Activated B cell treated with CpG ODN at 0.5 μM for 24 hours (primary cell): Measurements from ENCODE around the gene SPATS2L. TPM values are rescaled to one million over a fixed set of nuclear protein-coding genes. Genes with fewer than 3 reads are reported as not detected.

Experiments used
- ATAC-seq: fragments of 200-7000 bp; cut with Tn5 transposase; one replicate; pipeline ENCODE4 v1.10.0; 2021; ENCODE audit warnings: low read depth, mild to moderate bottlenecking, moderate library complexity
- CTCF ChIA-PET: fragments of 350-600 bp; sonication (Branson Sonifier 250); formaldehyde crosslinking; loops from one replicate; lab custom pipeline; 2021; ENCODE audit warnings: antibody characterized with exemption; lab: Charles Lee
- POLR2A ChIA-PET: fragments of 350-600 bp; sonication (Branson Sonifier 250); formaldehyde crosslinking; loops from one replicate; lab custom pipeline; 2021; ENCODE audit warnings: antibody characterized with exemption; lab: Charles Lee
- DNase-seq: peaks from one replicate; pipeline ENCODE4 v3.0.0; 2022
- H3K27ac Mint-ChIP-seq: one replicate; pipeline ENCODE4 v1.8.0; 2020; ENCODE audit warnings: mixed read lengths
- H3K27me3 Mint-ChIP-seq: one replicate; pipeline ENCODE4 v1.8.0; 2021; ENCODE audit warnings: mixed read lengths
- H3K36me3 Mint-ChIP-seq: one replicate; pipeline ENCODE4 v1.8.0; 2021; ENCODE audit warnings: low read depth, mixed read lengths
- H3K4me1 Mint-ChIP-seq: one replicate; pipeline ENCODE4 v1.8.0; 2021; ENCODE audit warnings: mixed read lengths
- H3K4me3 Mint-ChIP-seq: one replicate; pipeline ENCODE4 v1.8.0; 2020; ENCODE audit warnings: mild to moderate bottlenecking, mixed read lengths
- H3K9me3 Mint-ChIP-seq: one replicate; pipeline ENCODE4 v1.8.0; 2020; ENCODE audit warnings: mixed read lengths
- CTCF ChIP-seq: fragments of 200-600 bp; IDR thresholded peaks from one replicate; pipeline ENCODE4 v1.8.0; 2022; ENCODE audit warnings: antibody characterized with exemption, mild to moderate bottlenecking
- intact Hi-C: fragments of 100-400 bp; cut with micrococcal nuclease; formaldehyde crosslinking; loops from one replicate; pipeline ENCODE4 v1.15.1; 2024
- total RNA-seq: library from RNA; stranded (reverse); gene quantifications from 2 replicates; pipeline ENCODE4 v1.2.3, GENCODE V29; 2022

Gene SPATS2L
- total RNA-seq, 1 donor from 2014 or later = 0.64 TPM

GRCh38 chr2:200364142-200364541 is 57.6 kb downstream of the SPATS2L start:
- Mint-ChIP-seq H3K27ac (no peak overlapping the region), H3K27me3 (peaks cover 9% of the 10 kb centered on the region), H3K4me3 (no peak overlapping the region), H3K4me1 (no peaks in the 10 kb centered on the region), H3K36me3 (no peaks in the 10 kb centered on the region), H3K9me3 (no peaks in the 10 kb centered on the region)
- no peak for TF ChIP-seq CTCF
- ChIA-PET POLR2A (interaction anchor here (0.9 kb wide), 1 partner anchor 9 kb away, joined by 3 read pairs; no protein-coding TSS in a partner anchor), CTCF (no interaction called here)
- DNase-seq = no peak
- intact Hi-C loops = no loop called here
- ATAC-seq = no peak

- TF ChIP-seq CTCF = no peak
- ATAC-seq (no peak), DNase-seq (no peak)
- no peak overlapping the region for H3K4me3 Mint-ChIP-seq
- H3K27ac Mint-ChIP-seq = no peak overlapping the region
- no peaks in the 10 kb centered on the region for H3K9me3 Mint-ChIP-seq
- H3K4me1 Mint-ChIP-seq = no peaks in the 10 kb centered on the region
- ChIA-PET CTCF (no interaction called here), POLR2A (no interaction called here)
- peaks cover 9% of the 10 kb centered on the region for H3K27me3 Mint-ChIP-seq
- intact Hi-C loops = no loop called here
- H3K36me3 Mint-ChIP-seq = no peaks in the 10 kb centered on the region
Measured at GRCh38 chr2:200364620-200365019, 58.1 kb downstream of the SPATS2L start.

GRCh38 chr2:200365209-200365608 is 58.7 kb downstream of the SPATS2L start:
- POLR2A ChIA-PET = no interaction called here
- intact Hi-C loops = no loop called here
- no peaks in the 10 kb centered on the region for H3K36me3 Mint-ChIP-seq

GRCh38 chr2:200367155-200367554 is 60.7 kb downstream of the SPATS2L start:
- peaks cover 12% of the 10 kb centered on the region for H3K27me3 Mint-ChIP-seq

More at GRCh38 chr2:200365209-200365608, 58.7 kb downstream of the SPATS2L start:
- CTCF ChIA-PET = no interaction called here
- no peak overlapping the region for H3K4me3 Mint-ChIP-seq
- no peaks in the 10 kb centered on the region for H3K4me1 Mint-ChIP-seq
- peaks cover 14% of the 10 kb centered on the region for H3K27me3 Mint-ChIP-seq
- H3K9me3 Mint-ChIP-seq = no peaks in the 10 kb centered on the region
- no peak for TF ChIP-seq CTCF
- ATAC-seq (no peak), DNase-seq (no peak)
- no peak overlapping the region for H3K27ac Mint-ChIP-seq

GRCh38 chr2:200369886-200370285 is 63.4 kb downstream of the SPATS2L start:
- intact Hi-C loops = loop anchor here (5.0 kb wide), 1 partner anchor 102 kb away; no protein-coding TSS in a partner anchor
- H3K4me3 Mint-ChIP-seq = no peak overlapping the region
- ChIA-PET POLR2A (no interaction called here), CTCF (no interaction called here)
- no peak overlapping the region for H3K27ac Mint-ChIP-seq
- peaks cover 8% of the 10 kb centered on the region for H3K27me3 Mint-ChIP-seq
- no peak for TF ChIP-seq CTCF
- H3K9me3 Mint-ChIP-seq = no peaks in the 10 kb centered on the region
- no peaks in the 10 kb centered on the region for H3K36me3 Mint-ChIP-seq
- peaks cover 14% of the 10 kb centered on the region for H3K4me1 Mint-ChIP-seq
- ATAC-seq (no peak), DNase-seq (no peak)

More at GRCh38 chr2:200367155-200367554, 60.7 kb downstream of the SPATS2L start:
- no peak for TF ChIP-seq CTCF
- ChIA-PET POLR2A (no interaction called here), CTCF (no interaction called here)
- intact Hi-C loops = no loop called here
- Mint-ChIP-seq H3K4me3 (no peak overlapping the region), H3K4me1 (no peaks in the 10 kb centered on the region), H3K9me3 (no peaks in the 10 kb centered on the region), H3K27ac (no peak overlapping the region), H3K36me3 (no peaks in the 10 kb centered on the region)
- DNase-seq (no peak), ATAC-seq (no peak)
